Stimulated activated CD8-positive, alpha-beta memory T cell treated with anti-CD3 and anti-CD28 coated beads, Interleukin-15, amount 100 ng/mL, for 4 hours (primary cell): ENCODE measurements around the gene PAQR7.

Experiments used
- DNase-seq, 2 donors: peaks; one replicate each; pipeline ENCODE4 v3.0.0-alpha.2; 2020; ENCODE audit warnings: low read depth in 2 of 2

PAQR7 gene

GRCh38 chr1:25817840-25818501 lies 57.5 kb downstream of the PAQR7 start:
- no peak for DNase-seq

- DNase-seq: no peak
Measured at GRCh38 chr1:25816112-25816718, 59.3 kb downstream of the PAQR7 start.

- DNase-seq: no peak
Measured at GRCh38 chr1:25815208-25816111, 60.0 kb downstream of the PAQR7 start.

- no peak for DNase-seq
Measured at GRCh38 chr1:25814549-25815087, 60.9 kb downstream of the PAQR7 start.

GRCh38 chr1:25813734-25814471 lies 61.6 kb downstream of the PAQR7 start:
- no peak for DNase-seq

- no peak for DNase-seq
Measured at GRCh38 chr1:25813071-25813733, 62.3 kb downstream of the PAQR7 start.
